Rectal smooth muscle tissue (tissue), 1 donor: ENCODE results near the gene HBE1.
"Not testable (repeated sequence)": the region's sequence is repeated elsewhere in the genome, so short reads cannot be mapped to it uniquely, and the experiment has no call there.

Experiments used
- H3K27ac ChIP-seq: one replicate; pipeline ENCODE4 v1.7.0; 2013; ENCODE audit warnings: low read depth, low read length, inconsistent platforms
- H3K27me3 ChIP-seq: one replicate; pipeline ENCODE4 v1.7.0; 2013; ENCODE audit warnings: low read length; ENCODE audit not compliant: control insufficient read depth, insufficient read depth
- H3K36me3 ChIP-seq: one replicate; pipeline ENCODE4 v1.7.0; 2013; ENCODE audit warnings: low read length; ENCODE audit not compliant: control insufficient read depth, insufficient read depth
- H3K4me1 ChIP-seq: one replicate; pipeline ENCODE4 v1.7.0; 2013; ENCODE audit warnings: low read length; ENCODE audit not compliant: control insufficient read depth, insufficient read depth
- H3K4me3 ChIP-seq: one replicate; pipeline ENCODE4 v1.7.0; 2013; ENCODE audit warnings: low read length
- H3K9ac ChIP-seq: one replicate; pipeline ENCODE4 v1.7.0; 2013; ENCODE audit warnings: low read length

Gene HBE1

DNA sequence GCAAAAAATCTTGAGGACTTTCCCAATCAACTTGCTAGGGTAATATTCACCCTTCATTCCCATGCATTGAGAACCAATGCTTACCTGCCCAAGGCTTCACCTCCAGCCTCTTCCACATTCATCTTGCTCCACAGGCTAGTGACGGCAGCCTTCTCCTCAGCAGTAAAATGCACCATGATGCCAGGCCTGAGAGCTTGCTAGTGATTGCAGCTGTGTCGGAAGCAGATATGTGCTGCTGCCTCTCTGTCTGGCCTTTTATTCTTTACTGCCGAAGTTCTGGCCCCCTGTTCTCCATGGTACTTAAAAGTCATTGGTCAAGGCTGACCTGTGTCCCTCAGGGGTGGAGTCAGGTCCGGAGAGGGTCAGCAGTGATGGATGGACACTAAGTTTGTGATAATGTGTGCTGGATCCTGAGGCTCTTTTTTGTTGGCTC lies at the start of gene HBE1:
HBE1 (minus strand) TSS at position 231 of the 433 bp plus-strand sequence; CDS start at position 176, 55 bp downstream.
- H3K36me3 ChIP-seq: no peaks in the 10 kb centered on the region
- no peaks in the 10 kb centered on the region for H3K27me3 ChIP-seq
- no peak within 1 kb of the TSS for H3K27ac ChIP-seq
- no peak within 1 kb of the TSS for H3K4me3 ChIP-seq
- no peaks in the 10 kb centered on the region for H3K4me1 ChIP-seq
- H3K9ac ChIP-seq: no peak within 1 kb of the TSS

DNA sequence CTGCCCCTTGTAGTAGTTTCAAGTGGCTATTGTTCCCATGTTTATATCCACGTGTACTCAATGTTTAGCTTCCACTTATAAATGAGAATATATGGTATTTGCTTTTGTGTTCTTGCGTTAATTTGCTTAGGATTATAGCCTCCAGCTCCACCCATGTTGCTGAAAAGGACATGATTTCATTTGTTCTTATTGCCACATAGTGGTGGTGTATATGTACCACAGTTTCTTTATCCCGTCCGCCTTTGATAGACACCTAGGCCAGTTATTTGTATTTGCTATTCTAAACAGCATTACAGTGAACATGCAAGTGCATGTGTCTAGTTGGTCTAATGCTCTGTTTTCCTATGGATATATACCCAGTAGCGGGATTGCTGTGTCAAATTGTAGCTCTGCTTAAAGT lies 47.5 kb upstream of the HBE1 start:
- Histone ChIP-seq H3K27me3 (no peaks in the 10 kb centered on the region), H3K36me3 (no peaks in the 10 kb centered on the region)

DNA sequence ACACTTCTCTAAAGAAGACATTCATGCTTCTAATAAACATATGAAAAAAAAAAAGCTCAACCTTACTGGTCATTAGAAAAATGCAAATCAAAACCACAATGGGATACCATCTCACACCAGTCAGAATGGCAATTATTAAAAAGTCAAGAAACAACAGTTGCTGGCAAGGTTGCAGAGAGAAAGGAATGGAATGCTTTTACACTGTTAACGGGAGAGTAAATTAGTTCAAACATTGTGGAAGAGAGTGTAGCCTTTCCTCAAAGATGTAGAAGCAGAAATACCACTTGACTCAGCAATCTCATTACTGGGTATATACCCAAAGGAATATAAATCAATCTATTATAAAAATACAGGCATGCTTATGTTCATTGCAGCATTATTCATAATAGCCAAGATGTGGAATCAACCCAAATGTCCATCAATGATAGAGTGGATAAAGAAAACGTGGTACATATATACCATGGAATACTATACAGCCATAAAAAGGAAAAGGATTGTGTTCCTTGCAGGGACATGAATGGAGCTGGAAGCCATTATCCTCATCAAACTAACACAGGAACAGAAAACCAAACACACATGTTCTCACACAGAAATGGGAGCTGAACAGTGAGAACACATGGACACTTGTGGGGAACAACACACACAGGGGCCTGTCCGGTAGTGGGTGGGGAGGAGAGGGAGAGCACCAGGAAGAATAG lies 43.7 kb upstream of the HBE1 start:
- H3K4me1 ChIP-seq, H3K27me3 ChIP-seq, H3K9ac ChIP-seq, H3K4me3 ChIP-seq, H3K36me3 ChIP-seq, H3K27ac ChIP-seq: not testable (repeated sequence)

More for the DNA sequence above, 47.5 kb upstream of the HBE1 start:
- Histone ChIP-seq H3K9ac (no peak overlapping the region), H3K4me1 (no peaks in the 10 kb centered on the region), H3K27ac (no peak overlapping the region), H3K4me3 (no peak overlapping the region)

DNA sequence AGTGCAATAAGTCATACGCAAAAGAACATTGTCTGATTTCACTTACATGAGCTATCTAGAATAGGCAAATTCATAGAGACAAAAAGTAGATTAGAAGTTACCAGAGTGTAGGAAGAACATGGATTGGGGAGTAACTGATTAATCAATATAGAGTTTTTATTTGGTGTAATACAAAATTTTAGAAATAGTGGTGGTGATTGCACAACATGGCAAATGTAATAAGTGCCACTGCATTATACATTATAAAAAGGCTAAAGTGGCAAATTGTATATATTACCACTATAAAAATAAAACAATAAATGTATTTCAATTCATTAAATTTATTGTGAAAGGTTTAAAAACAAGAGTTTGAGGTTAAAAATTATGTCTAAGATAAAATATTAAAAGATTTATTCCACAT lies 40.7 kb upstream of the HBE1 start:
- H3K4me1 ChIP-seq: no peaks in the 10 kb centered on the region
- no peak overlapping the region for H3K9ac ChIP-seq
- H3K4me3 ChIP-seq: no peak overlapping the region
- H3K27ac ChIP-seq: no peak overlapping the region
- no peaks in the 10 kb centered on the region for H3K27me3 ChIP-seq
- no peaks in the 10 kb centered on the region for H3K36me3 ChIP-seq

DNA sequence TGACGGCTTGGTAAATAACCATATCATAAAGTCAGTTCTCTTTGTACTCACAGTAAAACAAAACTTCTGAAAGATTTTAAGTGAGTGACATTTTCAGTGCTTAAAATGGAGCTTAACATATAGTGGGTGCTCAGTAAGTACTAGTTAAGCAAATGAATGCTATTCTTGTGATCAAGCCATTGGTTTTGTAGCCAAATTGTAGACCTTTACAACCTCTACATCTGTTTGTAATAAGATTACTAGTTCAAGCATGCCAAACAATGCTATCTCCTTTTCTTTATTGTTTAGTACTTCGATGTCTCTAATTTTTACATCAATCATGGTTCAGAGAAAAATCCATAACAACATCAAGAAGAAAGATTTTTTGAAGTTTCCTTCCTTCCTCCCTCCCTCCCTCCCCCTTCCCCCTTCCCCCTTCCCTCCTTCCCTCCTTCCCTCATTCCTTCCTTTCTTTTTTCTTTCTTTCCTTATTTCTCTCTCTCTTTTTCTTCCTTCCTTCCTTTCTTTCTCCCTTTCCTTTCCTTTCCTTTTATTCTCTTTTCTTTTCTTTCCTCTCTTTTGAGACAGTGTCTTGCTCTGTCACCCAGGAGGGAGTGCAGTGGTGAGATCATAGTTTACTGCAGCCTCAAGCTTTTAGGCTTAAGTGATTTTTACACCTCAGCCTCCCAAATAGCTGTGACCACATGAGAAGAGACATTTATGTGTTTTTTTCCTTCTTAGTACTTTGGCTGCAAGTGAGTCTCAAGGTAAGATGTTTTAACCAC lies 37.7 kb upstream of the HBE1 start:
- Histone ChIP-seq H3K27ac (no peak overlapping the region), H3K4me3 (no peak overlapping the region), H3K9ac (no peak overlapping the region), H3K36me3 (no peaks in the 10 kb centered on the region), H3K4me1 (no peaks in the 10 kb centered on the region), H3K27me3 (no peaks in the 10 kb centered on the region)

DNA sequence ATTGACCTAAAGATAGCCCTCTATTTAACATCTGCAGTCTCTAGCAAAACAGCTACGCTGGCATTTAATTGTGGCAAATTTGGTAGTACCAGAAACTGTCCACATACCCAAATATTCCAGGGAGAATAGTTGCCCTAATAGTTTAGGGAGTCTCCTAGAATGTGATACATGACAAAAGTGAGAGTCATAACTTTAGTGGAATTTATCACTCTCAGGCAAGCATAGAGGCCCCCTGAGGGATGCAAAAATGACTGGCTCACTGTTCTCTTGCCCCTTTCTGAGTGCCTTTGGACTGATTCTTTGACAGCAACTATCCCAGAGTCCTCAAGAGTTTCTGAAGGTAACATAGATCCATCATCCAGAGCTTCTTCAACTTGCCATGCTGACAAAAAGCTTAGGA lies 34.3 kb upstream of the HBE1 start:
- Histone ChIP-seq H3K9ac (no peak overlapping the region), H3K4me3 (no peak overlapping the region), H3K36me3 (no peaks in the 10 kb centered on the region), H3K4me1 (no peaks in the 10 kb centered on the region), H3K27ac (no peak overlapping the region), H3K27me3 (no peaks in the 10 kb centered on the region)

DNA sequence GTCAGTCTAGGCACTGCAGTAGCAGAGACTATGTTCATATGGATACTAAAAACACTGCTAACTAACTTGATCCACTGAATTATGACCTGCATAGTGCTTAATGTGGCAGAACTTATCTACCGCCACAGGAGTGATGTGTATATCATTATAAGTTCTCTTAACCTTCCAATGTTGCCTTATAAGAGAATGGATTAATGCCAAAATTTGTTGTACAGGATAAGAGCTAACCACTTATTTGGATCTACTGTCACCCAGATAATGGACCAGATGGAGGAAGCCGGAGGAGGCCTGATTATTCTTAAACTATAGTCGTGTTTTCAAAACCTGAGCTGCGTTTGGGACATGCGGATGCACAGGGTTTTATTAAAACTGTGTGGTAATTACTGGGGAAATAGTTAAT lies 33.9 kb upstream of the HBE1 start:
- no peak overlapping the region for H3K4me3 ChIP-seq
- H3K27ac ChIP-seq: no peak overlapping the region
- H3K36me3 ChIP-seq: no peaks in the 10 kb centered on the region
- H3K27me3 ChIP-seq: no peaks in the 10 kb centered on the region
- H3K4me1 ChIP-seq: no peaks in the 10 kb centered on the region
- H3K9ac ChIP-seq: no peak overlapping the region

DNA sequence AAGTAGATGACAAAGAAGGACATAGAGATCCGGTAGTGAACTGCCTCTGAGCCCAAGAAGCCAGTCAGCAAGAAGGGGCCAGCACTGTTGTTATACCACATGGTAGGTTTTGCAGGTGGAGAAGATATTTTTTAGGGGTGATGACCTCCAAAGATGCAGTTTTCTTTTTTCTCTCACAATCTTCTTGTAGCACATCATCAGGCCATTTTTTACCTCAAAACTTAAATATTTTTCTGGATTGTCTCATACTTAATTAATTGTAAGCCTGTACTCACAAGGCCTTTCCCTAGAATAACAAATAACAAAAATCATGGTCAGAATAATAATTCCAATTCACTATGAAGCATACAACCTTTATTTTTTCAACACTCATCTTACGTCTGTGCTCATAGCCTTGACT lies 32.1 kb upstream of the HBE1 start, which contains the start of gene OR51B4:
OR51B4 (minus strand) TSS at position 101 of the 400 bp plus-strand sequence; CDS start at position 101, 0 bp downstream.
- Histone ChIP-seq H3K4me3 (no peak within 1 kb of the TSS), H3K36me3 (no peaks in the 10 kb centered on the region), H3K4me1 (no peaks in the 10 kb centered on the region), H3K9ac (no peak within 1 kb of the TSS), H3K27ac (no peak within 1 kb of the TSS), H3K27me3 (no peaks in the 10 kb centered on the region)

DNA sequence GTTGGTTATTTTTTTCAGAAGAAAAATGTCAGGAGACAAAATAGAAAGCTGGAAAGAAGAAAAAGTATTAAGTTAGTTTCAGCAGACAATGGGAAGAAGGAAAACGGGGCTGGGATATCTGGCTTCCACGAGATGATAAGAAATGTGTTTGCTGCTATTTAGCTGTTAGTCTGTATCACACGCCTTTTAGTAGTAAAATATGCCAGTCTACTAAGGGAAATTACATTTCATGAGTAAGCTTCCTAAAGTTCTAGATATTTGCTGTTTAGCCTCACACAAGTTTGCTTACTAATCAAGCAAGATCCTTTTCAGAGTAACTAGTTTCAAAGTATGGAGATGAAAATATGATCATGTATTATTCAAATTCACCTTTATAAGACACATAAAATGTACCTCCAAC lies 30.5 kb upstream of the HBE1 start:
- H3K27ac ChIP-seq: no peak overlapping the region
- no peaks in the 10 kb centered on the region for H3K36me3 ChIP-seq
- H3K9ac ChIP-seq: no peak overlapping the region
- H3K4me3 ChIP-seq: no peak overlapping the region
- H3K4me1 ChIP-seq: no peaks in the 10 kb centered on the region
- H3K27me3 ChIP-seq: no peaks in the 10 kb centered on the region

DNA sequence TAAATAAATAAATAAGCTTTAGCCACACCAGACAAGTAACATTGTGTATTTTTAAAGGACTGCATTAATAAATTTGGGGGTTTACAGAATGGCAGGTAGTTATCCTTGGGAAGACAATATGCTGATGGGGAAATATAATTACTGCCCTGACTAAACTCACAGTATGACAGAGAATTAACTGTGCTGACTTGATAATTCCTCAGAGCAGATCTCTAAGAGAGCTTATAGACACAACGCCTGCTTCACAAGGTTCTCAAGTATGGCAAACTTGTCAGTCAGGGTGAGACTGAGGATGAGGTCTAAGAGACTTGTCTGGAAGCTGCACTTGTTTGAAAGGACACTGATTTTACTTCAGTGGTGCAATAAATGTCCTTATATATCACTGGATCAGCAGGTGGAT lies 28.7 kb upstream of the HBE1 start:
- no peaks in the 10 kb centered on the region for H3K27me3 ChIP-seq
- H3K9ac ChIP-seq: no peak overlapping the region
- H3K27ac ChIP-seq: no peak overlapping the region
- no peaks in the 10 kb centered on the region for H3K4me1 ChIP-seq
- H3K4me3 ChIP-seq: no peak overlapping the region
- no peaks in the 10 kb centered on the region for H3K36me3 ChIP-seq

DNA sequence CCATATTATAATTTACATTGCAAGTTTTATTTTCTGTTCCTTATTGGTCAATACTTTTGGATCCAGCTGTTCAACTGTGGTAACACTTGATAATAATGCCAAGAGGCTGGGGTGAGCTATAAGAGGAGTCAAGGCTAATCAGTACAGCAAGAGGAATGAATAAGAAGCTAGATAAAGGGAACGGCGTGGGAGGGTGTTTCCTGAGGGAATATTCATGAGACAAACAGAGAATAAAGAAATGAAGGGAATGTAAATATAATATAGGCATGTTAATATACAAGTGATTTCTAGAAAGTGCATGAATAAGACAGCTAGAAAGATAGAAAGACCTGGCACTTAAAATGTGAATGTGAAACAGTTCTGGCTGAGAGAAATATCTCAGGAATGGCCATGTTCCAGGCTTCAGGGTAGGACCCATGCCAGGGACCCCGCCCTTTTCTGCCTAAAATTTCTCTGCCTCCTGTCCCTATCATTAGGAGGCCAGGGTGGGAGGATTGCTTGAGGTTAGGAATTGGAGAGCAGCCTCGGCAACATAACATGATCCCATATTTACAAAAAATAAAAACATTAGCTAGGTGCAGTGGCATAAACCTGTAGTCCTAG lies 28.1 kb upstream of the HBE1 start:
- Histone ChIP-seq H3K9ac (no peak overlapping the region), H3K27me3 (no peaks in the 10 kb centered on the region), H3K27ac (no peak overlapping the region), H3K4me3 (no peak overlapping the region), H3K36me3 (no peaks in the 10 kb centered on the region), H3K4me1 (no peaks in the 10 kb centered on the region)

DNA sequence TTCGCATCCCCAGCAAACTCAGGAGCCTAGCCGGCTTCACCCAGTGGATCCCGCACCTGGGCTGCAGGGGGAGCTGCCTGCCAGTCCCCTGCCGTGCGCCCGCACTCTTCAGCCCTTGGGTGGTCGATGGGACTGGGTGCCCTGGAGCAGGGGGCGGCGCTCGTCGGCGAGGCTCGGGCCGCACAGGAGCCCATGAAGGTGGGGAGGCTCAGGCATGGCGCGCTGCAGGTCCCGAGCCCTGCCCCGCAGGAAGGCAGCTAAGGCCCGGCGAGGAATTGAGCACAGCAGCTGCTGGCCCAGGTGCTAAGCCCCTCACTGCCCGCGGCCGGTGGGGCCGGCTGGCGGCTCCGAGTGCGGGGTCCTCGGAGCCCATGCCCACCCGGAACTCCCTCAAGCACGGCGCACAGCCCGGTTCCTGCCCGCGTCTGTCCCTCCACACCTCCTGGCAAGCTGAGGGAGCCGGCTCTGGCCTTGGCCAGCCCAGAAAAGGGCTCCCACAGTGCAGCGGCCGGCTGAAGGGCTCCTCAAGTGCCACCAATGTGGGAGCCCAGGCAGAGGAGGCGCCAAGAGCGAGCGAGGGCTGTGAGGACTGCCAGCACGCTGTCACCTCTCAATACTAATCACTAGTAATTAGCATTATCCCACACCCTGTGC lies 24.7 kb upstream of the HBE1 start:
- H3K4me1 ChIP-seq, H3K4me3 ChIP-seq, H3K27me3 ChIP-seq, H3K36me3 ChIP-seq, H3K27ac ChIP-seq, H3K9ac ChIP-seq: not testable (repeated sequence)
